ENCODE measurements around the gene GAGE13. TPM values are rescaled to one million over a fixed set of nuclear protein-coding genes. Genes with fewer than 3 reads are reported as not detected.
A peak's percentile ranks its signal among the peaks of the same experiment; 100 is the strongest.

The GAGE13 gene
- total and polyA plus RNA-seq, 9 of the 15 experiments (the other 6 are each of a cell fraction or from before 2014, with no cell fraction given), result 31.6 to 506 (median 154) TPM

- TF ChIP-seq, protein P1, sequence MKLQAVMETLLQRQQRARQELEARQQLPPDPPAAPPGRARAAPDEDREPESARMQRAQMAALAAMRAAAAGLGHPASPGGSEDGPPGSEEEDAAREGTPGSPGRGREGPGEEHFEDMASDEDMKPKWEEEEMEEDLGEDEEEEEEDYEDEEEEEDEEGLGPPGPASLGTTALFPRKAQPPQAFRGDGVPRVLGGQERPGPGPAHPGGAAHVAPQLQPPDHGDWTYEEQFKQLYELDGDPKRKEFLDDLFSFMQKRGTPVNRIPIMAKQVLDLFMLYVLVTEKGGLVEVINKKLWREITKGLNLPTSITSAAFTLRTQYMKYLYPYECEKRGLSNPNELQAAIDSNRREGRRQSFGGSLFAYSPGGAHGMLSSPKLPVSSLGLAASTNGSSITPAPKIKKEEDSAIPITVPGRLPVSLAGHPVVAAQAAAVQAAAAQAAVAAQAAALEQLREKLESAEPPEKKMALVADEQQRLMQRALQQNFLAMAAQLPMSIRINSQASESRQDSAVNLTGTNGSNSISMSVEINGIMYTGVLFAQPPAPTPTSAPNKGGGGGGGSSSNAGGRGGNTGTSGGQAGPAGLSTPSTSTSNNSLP (IDR thresholded peaks at IDR 0.05; ENCODE audit: borderline replicate concordance, low read depth, low read length), result no peak
- TF ChIP-seq, protein P2, sequence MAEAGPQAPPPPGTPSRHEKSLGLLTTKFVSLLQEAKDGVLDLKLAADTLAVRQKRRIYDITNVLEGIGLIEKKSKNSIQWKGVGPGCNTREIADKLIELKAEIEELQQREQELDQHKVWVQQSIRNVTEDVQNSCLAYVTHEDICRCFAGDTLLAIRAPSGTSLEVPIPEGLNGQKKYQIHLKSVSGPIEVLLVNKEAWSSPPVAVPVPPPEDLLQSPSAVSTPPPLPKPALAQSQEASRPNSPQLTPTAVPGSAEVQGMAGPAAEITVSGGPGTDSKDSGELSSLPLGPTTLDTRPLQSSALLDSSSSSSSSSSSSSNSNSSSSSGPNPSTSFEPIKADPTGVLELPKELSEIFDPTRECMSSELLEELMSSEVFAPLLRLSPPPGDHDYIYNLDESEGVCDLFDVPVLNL (CRISPR knock-in tag; IDR thresholded peaks at IDR 0.05; ENCODE audit: low read depth), result no peak
- TF ChIP-seq TRIM25 (IDR thresholded peaks at IDR 0.05; ENCODE audit: borderline replicate concordance) (no peak), KLF16 (IDR thresholded peaks at IDR 0.05) (0 out of 2 replicates have a peak, but pooled peaks have one; percentile 18), GABPB1 (CRISPR knock-in tag; IDR thresholded peaks at IDR 0.05) (no peak), POLR2AphosphoS2 (IDR thresholded peaks at IDR 0.05; ENCODE audit: low read length) (no peak), MNT (conservative IDR thresholded peaks at IDR 0.05) (no peak), FOXP4 (CRISPR knock-in tag; IDR thresholded peaks at IDR 0.05; ENCODE audit: borderline replicate concordance) (no peak), L3MBTL2 (IDR thresholded peaks at IDR 0.05) (0 out of 2 replicates have a peak, but pooled peaks have one; percentile 17), ZMIZ1 (IDR thresholded peaks at IDR 0.05; ENCODE audit: low read depth in 2 of 2, low read length in 2 of 2) (no peak), KAT8 (IDR thresholded peaks at IDR 0.05; ENCODE audit: low read depth) (no peak), EHMT2 (IDR thresholded peaks at IDR 0.05) (peak; percentile 68; the same call in 1 of the 2 replicates), GTF2E2 (tag; IDR thresholded peaks at IDR 0.05) (no peak)
These were observed 39.6 kb upstream of the GAGE13 start (continued) for GRCh38 chrX:49291615-49292337.

Data from K562 (cell line).